ENCODE results near the gene WWOX.

The WWOX gene

GRCh38 chr16:78137782-78138616 is 38.5 kb downstream of the WWOX start:
- Histone ChIP-seq H3K27me3 (ENCODE audit: insufficient read depth, low read depth) (no peaks in the 10 kb centered on the region), H3K4me3 (IDR thresholded peaks at IDR 0.05; ENCODE audit: insufficient read depth, low read depth, low read length) (no peak overlapping the region), H2AFZ (ENCODE audit: low read depth) (no peak overlapping the region), H3K79me2 (ENCODE audit: insufficient read depth, low read depth) (no peaks in the 10 kb centered on the region), H3K4me1 (ENCODE audit: low read depth, poor library complexity, severe bottlenecking) (no peaks in the 10 kb centered on the region), H4K20me1 (ENCODE audit: insufficient read depth) (no peaks in the 10 kb centered on the region), H3K27ac (no peak overlapping the region), H3K4me2 (no peak overlapping the region), H3K36me3 (ENCODE audit: insufficient read depth) (no peaks in the 10 kb centered on the region), H3K9ac (no peak overlapping the region)
- no peak for TF ChIP-seq CTCF (conservative IDR thresholded peaks at IDR 0.05; ENCODE audit: low read depth, low read length)

DNA sequence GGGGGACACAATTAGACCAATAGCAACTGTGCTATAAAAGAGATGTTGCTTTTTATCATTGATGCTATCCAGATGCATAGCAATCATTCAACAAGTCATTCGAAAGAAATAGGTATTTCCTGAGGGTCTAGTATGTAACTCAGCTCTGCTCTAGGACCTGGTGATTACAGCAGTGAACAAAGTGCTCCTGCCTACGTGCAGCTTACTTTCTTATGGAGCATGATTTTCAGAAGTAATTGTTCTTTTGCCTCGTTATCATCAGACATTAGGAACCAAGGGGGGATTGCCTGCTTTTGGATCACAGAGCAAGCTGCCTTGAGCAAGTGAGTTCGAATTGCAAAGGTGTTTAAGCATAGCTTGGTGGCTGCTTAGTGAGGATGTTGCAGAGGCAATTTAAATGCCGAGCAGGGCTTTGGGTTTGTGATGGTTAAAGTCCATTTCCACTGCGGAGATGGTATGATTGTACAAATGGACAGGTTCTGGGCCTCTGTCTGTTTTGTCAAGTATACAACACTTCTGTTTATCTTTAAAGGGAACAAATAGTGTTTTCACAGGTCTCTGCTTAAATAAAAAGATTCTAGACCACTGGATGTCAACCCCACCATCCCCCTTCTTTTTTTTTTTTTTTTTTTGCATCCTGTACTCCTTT is 41.5 kb downstream of the WWOX start:
- no peaks in the 10 kb centered on the region for H3K79me2 ChIP-seq (ENCODE audit: insufficient read depth, low read depth)
- no peaks in the 10 kb centered on the region for H3K27me3 ChIP-seq (ENCODE audit: insufficient read depth, low read depth)
- H3K9ac ChIP-seq = no peak overlapping the region
- no peaks in the 10 kb centered on the region for H4K20me1 ChIP-seq (ENCODE audit: insufficient read depth)
- H3K4me1 ChIP-seq (ENCODE audit: low read depth, poor library complexity, severe bottlenecking) = no peaks in the 10 kb centered on the region
- no peaks in the 10 kb centered on the region for H3K36me3 ChIP-seq (ENCODE audit: insufficient read depth)
- no peak overlapping the region for H3K27ac ChIP-seq
- no peak overlapping the region for H3K4me2 ChIP-seq
- no peak overlapping the region for H2AFZ ChIP-seq (ENCODE audit: low read depth)
- no peak overlapping the region for H3K4me3 ChIP-seq (IDR thresholded peaks at IDR 0.05; ENCODE audit: insufficient read depth, low read depth, low read length)
- no peak for TF ChIP-seq CTCF (conservative IDR thresholded peaks at IDR 0.05; ENCODE audit: low read depth, low read length)

GRCh38 chr16:78142788-78143187 is 43.3 kb downstream of the WWOX start:
- Histone ChIP-seq H3K4me1 (ENCODE audit: low read depth, poor library complexity, severe bottlenecking) (no peaks in the 10 kb centered on the region), H3K4me3 (IDR thresholded peaks at IDR 0.05; ENCODE audit: insufficient read depth, low read depth, low read length) (no peak overlapping the region), H4K20me1 (ENCODE audit: insufficient read depth) (no peaks in the 10 kb centered on the region), H3K27me3 (ENCODE audit: insufficient read depth, low read depth) (no peaks in the 10 kb centered on the region), H2AFZ (ENCODE audit: low read depth) (no peak overlapping the region), H3K4me2 (no peak overlapping the region), H3K27ac (no peak overlapping the region), H3K9ac (no peak overlapping the region), H3K79me2 (ENCODE audit: insufficient read depth, low read depth) (no peaks in the 10 kb centered on the region), H3K36me3 (ENCODE audit: insufficient read depth) (no peaks in the 10 kb centered on the region)
- no peak for TF ChIP-seq CTCF (conservative IDR thresholded peaks at IDR 0.05; ENCODE audit: low read depth, low read length)

- Histone ChIP-seq H3K36me3 (ENCODE audit: insufficient read depth) (no peaks in the 10 kb centered on the region), H3K4me3 (IDR thresholded peaks at IDR 0.05; ENCODE audit: insufficient read depth, low read depth, low read length) (no peak overlapping the region), H3K79me2 (ENCODE audit: insufficient read depth, low read depth) (no peaks in the 10 kb centered on the region), H2AFZ (ENCODE audit: low read depth) (no peak overlapping the region), H3K4me1 (ENCODE audit: low read depth, poor library complexity, severe bottlenecking) (no peaks in the 10 kb centered on the region), H3K4me2 (no peak overlapping the region), H3K9ac (no peak overlapping the region), H4K20me1 (ENCODE audit: insufficient read depth) (no peaks in the 10 kb centered on the region), H3K27me3 (ENCODE audit: insufficient read depth, low read depth) (no peaks in the 10 kb centered on the region), H3K27ac (no peak overlapping the region)
- no peak for TF ChIP-seq CTCF (conservative IDR thresholded peaks at IDR 0.05; ENCODE audit: low read depth, low read length)
Observed at GRCh38 chr16:78146807-78147206, 47.4 kb downstream of the WWOX start.

Measured in KMS-11 (cell line).